OCI-LY7 (cell line): ENCODE measurements around the gene FBXO11. TPM values are rescaled to one million over a fixed set of nuclear protein-coding genes. Genes with fewer than 3 reads are reported as not detected.
"Not testable (repeated sequence)": the region's sequence is repeated elsewhere in the genome, so short reads cannot be mapped to it uniquely, and the experiment has no call there.

Experiments
- BruUV-seq: library from RNA; stranded (reverse); fragments of 400-500 nt; replicated peaks from 2 replicates; lab custom pipeline; 2021; lab: Mats Ljungman, UMichigan
- CTCF ChIA-PET: fragments of 300-600 bp; sonication (Branson Sonifier 250); formaldehyde crosslinking; loops from one replicate; lab custom pipeline; 2022; ENCODE audit warnings: antibody characterized with exemption; ENCODE audit not compliant: unreplicated experiment; lab: Charles Lee
- POLR2A ChIA-PET: fragments of 300-600 bp; sonication (Branson Sonifier 250); formaldehyde crosslinking; loops from one replicate; lab custom pipeline; 2022; ENCODE audit warnings: antibody characterized with exemption; lab: Charles Lee
- DNase-seq: peaks from one replicate; pipeline ENCODE4 v3.0.0-alpha.2; 2015; ENCODE audit warnings: low spot score
- H2AFZ ChIP-seq: fragments of 200-600 bp; sonication (generic), shearing (Covaris generic); 2 replicates; pipeline ENCODE4 v1.6.1; 2014; ENCODE audit warnings: mild to moderate bottlenecking, antibody characterized with exemption, low read length, moderate library complexity
- H3K27ac ChIP-seq: fragments of 200-600 bp; sonication (generic); 2 replicates; pipeline ENCODE4 v1.5.1; 2014; ENCODE audit warnings: mixed run types, low read depth, mild to moderate bottlenecking, moderate library complexity, low read length, inconsistent platforms; ENCODE audit not compliant: poor library complexity, severe bottlenecking
- H3K36me3 ChIP-seq: fragments of 200-600 bp; sonication (generic); 2 replicates; pipeline ENCODE4 v1.6.1; 2014; ENCODE audit warnings: mild to moderate bottlenecking, antibody characterized with exemption, low read length, moderate library complexity, mixed read lengths; ENCODE audit not compliant: insufficient read depth
- H3K4me1 ChIP-seq: fragments of 200-600 bp; sonication (generic); 2 replicates; pipeline ENCODE4 v1.5.1; 2014; ENCODE audit warnings: mild to moderate bottlenecking, low read length; ENCODE audit not compliant: insufficient read depth, poor library complexity, severe bottlenecking
- H3K4me2 ChIP-seq: fragments of 200-600 bp; sonication (generic); 2 replicates; pipeline ENCODE4 v1.6.1; 2014; ENCODE audit warnings: mild to moderate bottlenecking, low read length
- H3K4me3 ChIP-seq: fragments of 200-600 bp; sonication (generic); 2 replicates; pipeline ENCODE4 v1.5.1; 2014; ENCODE audit warnings: mild to moderate bottlenecking, low read depth, low read length; ENCODE audit not compliant: poor library complexity, severe bottlenecking
- H3K79me2 ChIP-seq: fragments of 200-600 bp; sonication (generic); 2 replicates; pipeline ENCODE4 v1.6.1; 2016; ENCODE audit warnings: low read depth, mild to moderate bottlenecking, low read length, moderate library complexity, mixed read lengths; ENCODE audit not compliant: insufficient read depth
- H3K9me2 ChIP-seq: fragments of 200-600 bp; sonication (generic); 2 replicates; pipeline ENCODE4 v1.6.1; 2016; ENCODE audit warnings: mild to moderate bottlenecking, low read length, mixed read lengths; ENCODE audit not compliant: insufficient read depth
- H3K9me3 ChIP-seq: fragments of 200-600 bp; sonication (generic); 2 replicates; pipeline ENCODE4 v1.6.1; 2014; ENCODE audit warnings: mild to moderate bottlenecking, mixed run types, low read length, mixed read lengths
- H4K20me1 ChIP-seq: fragments of 200-600 bp; sonication (generic); 2 replicates; pipeline ENCODE4 v1.6.1; 2014; ENCODE audit warnings: mild to moderate bottlenecking, antibody characterized with exemption, low read length, moderate library complexity, mixed read lengths; ENCODE audit not compliant: insufficient read depth
- EZH2phosphoT487 ChIP-seq: fragments of 200-600 bp; sonication (generic); IDR thresholded peaks from 2 replicates; pipeline ENCODE4 v1.6.1; 2018; ENCODE audit warnings: low read depth, borderline replicate concordance, mild to moderate bottlenecking, mixed run types, antibody characterized with exemption, low read length, moderate library complexity, mixed read lengths
- intact Hi-C: fragments of 100-400 bp; cut with micrococcal nuclease; formaldehyde crosslinking; loops from one replicate; pipeline ENCODE4 v1.10.0; 2022; ENCODE audit not compliant: unreplicated experiment
- total RNA-seq, 2 experiments: library from RNA; depleted of rRNA in 1 of 2; stranded (reverse); fragments of >200 nt in 1 of 2; shearing (Covaris generic) in 1 of 2; gene quantifications; 2 replicates each; pipeline ENCODE4 v1.2.3, GENCODE V29; 2014 to 2022
- TF ChIP-seq, protein P1 (sequence below): fragments of 200-600 bp; sonication (generic); conservative IDR thresholded peaks from 2 replicates; pipeline ENCODE4 v1.5.1; 2014; ENCODE audit warnings: mild to moderate bottlenecking, antibody characterized with exemption, low read length, moderate library complexity, mixed read lengths

Gene FBXO11
- total RNA-seq, 2 experiments from 2014 or later: 31.9 to 73.2 TPM

DNA sequence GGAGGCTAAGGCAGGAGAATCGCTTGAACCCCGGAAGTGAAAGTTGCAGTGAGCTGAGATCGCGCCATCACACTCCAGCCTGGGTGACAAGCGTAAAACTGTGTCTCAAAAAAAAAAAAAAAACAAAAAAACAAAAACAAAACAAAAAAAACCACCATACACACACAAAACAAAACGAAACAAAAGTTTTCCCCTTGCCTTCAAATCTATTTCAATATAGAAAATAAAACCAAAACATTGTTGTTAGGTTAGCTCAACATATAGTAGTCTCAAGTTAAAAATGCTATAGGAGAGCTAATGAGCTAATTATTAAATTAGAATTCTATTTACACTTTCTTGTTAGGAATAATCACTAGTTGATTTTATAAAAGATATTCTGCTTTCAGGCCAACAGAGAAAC, 43.3 kb downstream of the FBXO11 start:
- Histone ChIP-seq H3K4me3 (no peak overlapping the region), H3K4me2 (no peak overlapping the region), H3K36me3 (peaks cover 5% of the 10 kb centered on the region), H3K79me2 (peaks cover 92% of the 10 kb centered on the region), H4K20me1 (peaks cover 21% of the 10 kb centered on the region), H3K9me3 (no peaks in the 10 kb centered on the region), H3K4me1 (peaks cover 30% of the 10 kb centered on the region), H3K27ac (no peak overlapping the region), H2AFZ (no peak overlapping the region), H3K9me2 (no peaks in the 10 kb centered on the region)
- BruUV-seq: no TSS peak
- no peak for DNase-seq
- intact Hi-C loops: no loop called here
- CTCF ChIA-PET: no interaction called here
- POLR2A ChIA-PET: interaction anchor here (0.6 to 1.5 kb wide), 8 partner anchors 9 to 308 kb away, joined by 3 to 7 read pairs (median 4); no protein-coding TSS in a partner anchor
- no peak for TF ChIP-seq EZH2phosphoT487
- TF ChIP-seq, protein P1, sequence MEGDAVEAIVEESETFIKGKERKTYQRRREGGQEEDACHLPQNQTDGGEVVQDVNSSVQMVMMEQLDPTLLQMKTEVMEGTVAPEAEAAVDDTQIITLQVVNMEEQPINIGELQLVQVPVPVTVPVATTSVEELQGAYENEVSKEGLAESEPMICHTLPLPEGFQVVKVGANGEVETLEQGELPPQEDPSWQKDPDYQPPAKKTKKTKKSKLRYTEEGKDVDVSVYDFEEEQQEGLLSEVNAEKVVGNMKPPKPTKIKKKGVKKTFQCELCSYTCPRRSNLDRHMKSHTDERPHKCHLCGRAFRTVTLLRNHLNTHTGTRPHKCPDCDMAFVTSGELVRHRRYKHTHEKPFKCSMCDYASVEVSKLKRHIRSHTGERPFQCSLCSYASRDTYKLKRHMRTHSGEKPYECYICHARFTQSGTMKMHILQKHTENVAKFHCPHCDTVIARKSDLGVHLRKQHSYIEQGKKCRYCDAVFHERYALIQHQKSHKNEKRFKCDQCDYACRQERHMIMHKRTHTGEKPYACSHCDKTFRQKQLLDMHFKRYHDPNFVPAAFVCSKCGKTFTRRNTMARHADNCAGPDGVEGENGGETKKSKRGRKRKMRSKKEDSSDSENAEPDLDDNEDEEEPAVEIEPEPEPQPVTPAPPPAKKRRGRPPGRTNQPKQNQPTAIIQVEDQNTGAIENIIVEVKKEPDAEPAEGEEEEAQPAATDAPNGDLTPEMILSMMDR: no peak

DNA sequence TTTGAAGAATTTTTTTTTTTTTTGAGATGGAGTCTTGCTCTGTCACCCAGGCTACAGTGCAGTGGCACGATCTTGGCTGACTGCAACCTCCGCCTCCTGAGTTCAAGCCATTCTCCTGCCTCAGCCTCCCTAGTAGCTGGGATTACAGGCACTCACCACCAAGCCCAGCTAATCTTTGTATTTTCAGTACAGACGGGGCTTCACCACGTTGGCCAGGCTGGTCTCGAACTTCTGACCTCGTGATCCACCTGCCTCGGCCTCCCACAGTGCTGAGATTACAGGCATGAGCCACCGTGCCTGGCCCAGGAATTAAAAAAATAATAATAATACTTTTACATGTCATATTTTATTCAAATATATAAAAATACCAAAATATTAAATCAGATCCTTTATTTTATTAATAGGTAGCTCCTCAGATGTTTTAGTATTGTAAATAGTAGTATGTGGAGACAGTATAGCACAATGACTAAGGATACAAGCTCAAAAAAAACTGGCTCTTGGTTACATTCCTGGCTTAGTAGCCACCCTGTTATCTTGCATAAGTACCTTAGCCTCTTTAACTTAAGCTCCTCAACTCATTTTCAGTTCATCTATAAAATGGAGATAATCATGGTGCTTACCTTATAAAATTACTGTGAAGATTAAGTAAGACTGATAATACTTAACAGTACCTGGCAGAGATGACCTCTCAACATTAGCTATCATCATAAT, 53.1 kb downstream of the FBXO11 start:
- H3K79me2 ChIP-seq: peaks cover 91% of the 10 kb centered on the region
- H3K9me2 ChIP-seq, BruUV-seq, H2AFZ ChIP-seq, H3K4me3 ChIP-seq, DNase-seq, H3K4me2 ChIP-seq, H3K27ac ChIP-seq, H3K4me1 ChIP-seq, H3K36me3 ChIP-seq, H3K9me3 ChIP-seq: not testable (repeated sequence)
- intact Hi-C loops: loop anchor here (5.0 kb wide), 1 partner anchor 569 kb away; no protein-coding TSS in a partner anchor
- H4K20me1 ChIP-seq: peaks cover 35% of the 10 kb centered on the region
- ChIA-PET CTCF (interaction anchor here (0.9 kb wide), 1 partner anchor 36 kb away, joined by 3 read pairs; no protein-coding TSS in a partner anchor), POLR2A (interaction anchor here (0.6 to 1.4 kb wide), 6 partner anchors 11 to 156 kb away, joined by 3 to 5 read pairs (median 3); no protein-coding TSS in a partner anchor)

DNA sequence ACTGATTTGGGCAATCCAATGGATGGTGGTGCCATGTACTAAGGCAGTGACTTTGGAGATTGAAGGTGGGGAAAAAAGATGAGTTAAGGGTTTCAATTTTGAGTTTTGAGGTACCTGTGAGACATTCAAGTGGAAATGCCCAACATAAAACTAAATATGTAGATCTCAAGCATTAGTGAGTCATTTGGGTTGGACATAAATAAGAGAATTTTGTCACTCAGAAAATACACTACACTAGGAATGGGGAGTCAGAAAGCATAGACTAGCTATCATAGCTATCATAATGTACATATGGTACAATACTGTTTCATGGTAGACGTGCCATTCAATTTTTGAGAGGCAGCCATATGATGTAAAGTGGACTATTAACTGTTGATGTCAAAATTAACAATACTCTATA, 56.1 kb downstream of the FBXO11 start:
- POLR2A ChIA-PET: interaction anchor here (0.5 to 1.5 kb wide), 3 partner anchors 12 to 138 kb away, joined by 3 to 6 read pairs (median 4); no protein-coding TSS in a partner anchor

More for the DNA sequence above, 56.1 kb downstream of the FBXO11 start:
- no peak for TF ChIP-seq EZH2phosphoT487
- TF ChIP-seq, protein P1: no peak
- Histone ChIP-seq H3K9me3 (no peaks in the 10 kb centered on the region), H3K4me3 (no peak overlapping the region), H3K9me2 (no peaks in the 10 kb centered on the region), H3K27ac (no peak overlapping the region), H4K20me1 (peaks cover 15% of the 10 kb centered on the region), H3K36me3 (peaks cover 17% of the 10 kb centered on the region), H3K79me2 (peaks cover 84% of the 10 kb centered on the region), H2AFZ (no peak overlapping the region), H3K4me1 (no peaks in the 10 kb centered on the region), H3K4me2 (no peak overlapping the region)
- intact Hi-C loops: loop anchor here (5.0 kb wide), 1 partner anchor 572 kb away; no protein-coding TSS in a partner anchor
- BruUV-seq: no TSS peak
- CTCF ChIA-PET: interaction anchor here (0.9 kb wide), 1 partner anchor 42 kb away, joined by 3 read pairs; no protein-coding TSS in a partner anchor
- DNase-seq: no peak
